GM23338 (cell line): ENCODE results near the gene ELMO2. TPM values are rescaled to one million over a fixed set of nuclear protein-coding genes. Genes with fewer than 3 reads are reported as not detected.

Experiments
- ATAC-seq: fragments of 200-7000 bp; cut with Tn5 transposase; 3 replicates; pipeline ENCODE4 v1.9.1; 2020
- DNase-seq: peaks from one replicate; pipeline ENCODE4 v3.0.0-alpha.2; 2015; ENCODE audit warnings: low spot score
- H2AFZ ChIP-seq: fragments of 200-600 bp; sonication (generic); 2 replicates; pipeline ENCODE4 v1.8.0; 2016; ENCODE audit warnings: antibody characterized with exemption, mild to moderate bottlenecking, moderate library complexity
- H3F3A ChIP-seq: fragments of 200-600 bp; sonication (generic); replicated peaks from 2 replicates; pipeline ENCODE4 v1.8.0; 2017; ENCODE audit warnings: antibody characterized with exemption, mixed run types, low read depth
- H3K27ac ChIP-seq: fragments of 200-600 bp; sonication (generic); 2 replicates; pipeline ENCODE4 v1.6.1; 2016; ENCODE audit warnings: low read depth
- H3K27me3 ChIP-seq: fragments of 200-600 bp; sonication (generic); 2 replicates; pipeline ENCODE4 v1.8.0; 2016; ENCODE audit warnings: mild to moderate bottlenecking, mixed run types, moderate library complexity; ENCODE audit not compliant: insufficient read depth
- H3K36me3 ChIP-seq: fragments of 200-600 bp; sonication (generic); 2 replicates; pipeline ENCODE4 v1.8.0; 2016; ENCODE audit warnings: mild to moderate bottlenecking; ENCODE audit not compliant: insufficient read depth
- H3K4me1 ChIP-seq: fragments of 200-600 bp; sonication (generic); 2 replicates; pipeline ENCODE4 v1.8.0; 2016; ENCODE audit warnings: mild to moderate bottlenecking, moderate library complexity; ENCODE audit not compliant: insufficient read depth
- H3K4me2 ChIP-seq: fragments of 200-600 bp; sonication (generic); 2 replicates; pipeline ENCODE4 v1.7.1; 2017; ENCODE audit warnings: mixed run types
- H3K4me3 ChIP-seq: fragments of 200-600 bp; sonication (generic); 2 replicates; pipeline ENCODE4 v1.6.1; 2016; ENCODE audit warnings: mixed run types
- H3K79me2 ChIP-seq: fragments of 200-600 bp; sonication (generic); replicated peaks from 2 replicates; pipeline ENCODE4 v1.8.0; 2017; ENCODE audit warnings: mild to moderate bottlenecking; ENCODE audit not compliant: insufficient read depth
- H3K9me2 ChIP-seq: fragments of 200-600 bp; sonication (generic); 2 replicates; pipeline ENCODE4 v1.8.0; 2017; ENCODE audit not compliant: insufficient read depth
- H4K20me1 ChIP-seq: fragments of 200-600 bp; sonication (generic); replicated peaks from 2 replicates; pipeline ENCODE4 v1.8.0; 2017; ENCODE audit warnings: mild to moderate bottlenecking; ENCODE audit not compliant: insufficient read depth
- H3K27ac Mint-ChIP-seq: 2 replicates; pipeline ENCODE4 v1.8.0; 2020; ENCODE audit warnings: inconsistent platforms, mild to moderate bottlenecking, moderate library complexity, mixed read lengths
- H3K27me3 Mint-ChIP-seq: 3 replicates; pipeline ENCODE4 v1.8.0; 2022; ENCODE audit warnings: low read depth, mild to moderate bottlenecking, moderate library complexity, mixed read lengths, inconsistent platforms; ENCODE audit not compliant: insufficient read depth, poor library complexity
- H3K36me3 Mint-ChIP-seq: 3 replicates; pipeline ENCODE4 v1.8.0; 2021; ENCODE audit warnings: low read depth, mild to moderate bottlenecking, inconsistent platforms, moderate library complexity, mixed read lengths
- H3K4me1 Mint-ChIP-seq: 3 replicates; pipeline ENCODE4 v1.8.0; 2020; ENCODE audit warnings: mild to moderate bottlenecking, inconsistent platforms, mixed read lengths
- H3K4me3 Mint-ChIP-seq: 3 replicates; pipeline ENCODE4 v1.8.0; 2021; ENCODE audit warnings: moderate library complexity, mild to moderate bottlenecking, inconsistent platforms, mixed read lengths
- H3K9me3 Mint-ChIP-seq: 3 replicates; pipeline ENCODE4 v1.8.0; 2020; ENCODE audit warnings: moderate library complexity, mild to moderate bottlenecking, inconsistent platforms, mixed read lengths
- ETS1 ChIP-seq: IDR thresholded peaks from 2 replicates; pipeline ENCODE4 v1.6.1; 2016; ENCODE audit warnings: antibody characterized with exemption
- EZH2phosphoT487 ChIP-seq: fragments of 200-600 bp; sonication (generic); IDR thresholded peaks from one replicate; pipeline ENCODE4 v1.8.1; 2018; ENCODE audit warnings: antibody characterized with exemption; ENCODE audit not compliant: unreplicated experiment
- JUNB ChIP-seq: IDR thresholded peaks from one replicate; pipeline ENCODE4 v1.6.1; 2016; ENCODE audit warnings: antibody characterized with exemption; ENCODE audit not compliant: unreplicated experiment
- NANOG ChIP-seq: IDR thresholded peaks from 2 replicates; pipeline ENCODE4 v1.6.1; 2016; ENCODE audit warnings: antibody characterized with exemption, borderline replicate concordance
- POLR2AphosphoS5 ChIP-seq: IDR thresholded peaks from 2 replicates; pipeline ENCODE4 v1.6.1; 2016; ENCODE audit warnings: antibody characterized with exemption, low read depth
- REST ChIP-seq: IDR thresholded peaks from one replicate; pipeline ENCODE4 v1.6.1; 2018; ENCODE audit warnings: antibody characterized with exemption; ENCODE audit not compliant: unreplicated experiment
- STAT1 ChIP-seq: IDR thresholded peaks from one replicate; pipeline ENCODE4 v1.6.1; 2016; ENCODE audit warnings: antibody characterized with exemption; ENCODE audit not compliant: unreplicated experiment
- polyA plus RNA-seq: library from polyadenylated mRNA; unstranded; fragments of >200 nt; fragmentation: Nextera tagmentation; extraction: Ambion mirVana; gene quantifications from 2 replicates; pipeline ENCODE4 v1.2.1, GENCODE V29; 2016
- total RNA-seq: library from RNA; depleted of rRNA; stranded (reverse); fragments of >200 nt; shearing (Covaris generic); gene quantifications from 2 replicates; pipeline ENCODE4 v1.2.3, GENCODE V29; 2014

Gene ELMO2
- total and polyA plus RNA-seq, 2 experiments from 2014 or later: 15.1 to 44.1 TPM

GRCh38 chr20:46328200-46328882 is 78.1 kb downstream of the ELMO2 start (continued):
- no peak for TF ChIP-seq POLR2AphosphoS5
- TF ChIP-seq NANOG: no peak
- no peak for TF ChIP-seq REST
- TF ChIP-seq ETS1: no peak

- Histone ChIP-seq H3K27ac (no peak overlapping the region), H3K27me3 (no peaks in the 10 kb centered on the region), H3K36me3 (no peaks in the 10 kb centered on the region), H4K20me1 (no peaks in the 10 kb centered on the region), H3K79me2 (no peaks in the 10 kb centered on the region), H3K9me2 (no peaks in the 10 kb centered on the region), H2AFZ (no peak overlapping the region), H3K4me2 (no peak overlapping the region), H3K4me3 (no peak overlapping the region), H3K4me1 (peaks cover 6% of the 10 kb centered on the region; the same call in 1 of the 2 replicates), H3F3A (no peaks in the 10 kb centered on the region)
- H3K9me3 Mint-ChIP-seq: no peaks in the 10 kb centered on the region; the same call in 1 of the 3 replicates
- no peak overlapping the region for H3K27ac Mint-ChIP-seq
- TF ChIP-seq JUNB (no peak), EZH2phosphoT487 (no peak), ETS1 (no peak), STAT1 (no peak), NANOG (no peak)
- ATAC-seq: no peak
- H3K36me3 Mint-ChIP-seq: no peaks in the 10 kb centered on the region
- no peak for DNase-seq
- peaks cover 29% of the 10 kb centered on the region for H3K4me1 Mint-ChIP-seq
- H3K27me3 Mint-ChIP-seq: peaks cover 6% of the 10 kb centered on the region
- no peak overlapping the region for H3K4me3 Mint-ChIP-seq
Observed at GRCh38 chr20:46327557-46327956, 78.9 kb downstream of the ELMO2 start.

- Histone ChIP-seq H4K20me1 (no peaks in the 10 kb centered on the region), H3K27ac (no peak overlapping the region), H3K4me3 (no peak overlapping the region), H3K4me1 (peaks cover 5% of the 10 kb centered on the region; the same call in 1 of the 2 replicates), H3K4me2 (no peak overlapping the region), H3K79me2 (no peaks in the 10 kb centered on the region), H2AFZ (no peak overlapping the region), H3K27me3 (no peaks in the 10 kb centered on the region), H3K9me2 (no peaks in the 10 kb centered on the region), H3F3A (no peaks in the 10 kb centered on the region), H3K36me3 (no peaks in the 10 kb centered on the region)
- TF ChIP-seq REST (no peak), STAT1 (no peak)
- ATAC-seq: no peak
- H3K4me3 Mint-ChIP-seq: no peak overlapping the region
- peaks cover 3% of the 10 kb centered on the region for H3K27me3 Mint-ChIP-seq
- peaks cover 16% of the 10 kb centered on the region for H3K4me1 Mint-ChIP-seq
- no peak overlapping the region for H3K27ac Mint-ChIP-seq
- H3K36me3 Mint-ChIP-seq: no peaks in the 10 kb centered on the region
- H3K9me3 Mint-ChIP-seq: no peaks in the 10 kb centered on the region
- no peak for DNase-seq
Observed at GRCh38 chr20:46325789-46326188, 80.6 kb downstream of the ELMO2 start.
